Thoracic aorta endothelial cell (primary cell): ENCODE data around the gene SDK2. TPM values are rescaled to one million over a fixed set of nuclear protein-coding genes. Genes with fewer than 3 reads are reported as not detected.

Experiments
- total RNA-seq: library from RNA; depleted of rRNA; stranded (reverse); fragments of >200 nt; gene quantifications from 2 replicates; pipeline ENCODE4 v1.2.3, GENCODE V29; 2012

Gene SDK2
- not detected in 2 replicates for total RNA-seq

GRCh38 chr17:73644145-73645049, at the start of gene SDK2:
TSS of gene SDK2 (minus strand) at chr17:73644445. CDS start at chr17:73644088, 357 bp downstream.

GRCh38 chr17:73311781-73312641, 332.2 kb downstream of the SDK2 start, which contains the start of gene CDC42EP4:
TSS of gene CDC42EP4 (minus strand) at chr17:73312001. CDS start at chr17:73286500, 25,501 bp downstream.

